ENCODE data around the gene SNX33. TPM values are rescaled to one million over a fixed set of nuclear protein-coding genes. Genes with fewer than 3 reads are reported as not detected.

Gene SNX33
- total and polyA plus RNA-seq, 2 of the 13 experiments (the other 11 are each of a cell fraction or from before 2014, with no cell fraction given) = 11.0 to 11.6 TPM

GRCh38 chr15:75625542-75626347 lies 22.0 kb upstream of the SNX33 start, which contains the start of gene SNUPN (continued):
- TF ChIP-seq DPF2 (CRISPR knock-in tag; IDR thresholded peaks at IDR 0.05; ENCODE audit: borderline replicate concordance, low read depth) = no peak
- TF ChIP-seq HDAC2 (CRISPR knock-in tag; IDR thresholded peaks at IDR 0.05) = peak; percentile 45
- peak; percentile 82 for TF ChIP-seq GATAD1 (CRISPR knock-in tag; IDR thresholded peaks at IDR 0.05)
- TF ChIP-seq MAF1 (CRISPR knock-in tag; IDR thresholded peaks at IDR 0.05; ENCODE audit: borderline replicate concordance) = peak; percentile 78; the same call in 1 of the 2 replicates
- 0 out of 2 replicates have a peak, but pooled peaks have one; percentile 67 for TF ChIP-seq E2F2 (CRISPR knock-in tag; IDR thresholded peaks at IDR 0.05; ENCODE audit: borderline replicate concordance)
- no peak; the same call in 1 of the 2 replicates for TF ChIP-seq ZNF383 (CRISPR knock-in tag; IDR thresholded peaks at IDR 0.05; ENCODE audit: borderline replicate concordance)
- TF ChIP-seq ZNF674 (CRISPR knock-in tag; IDR thresholded peaks at IDR 0.05; ENCODE audit: low read depth) = no peak
- TF ChIP-seq ZNF264 (CRISPR knock-in tag; IDR thresholded peaks at IDR 0.05) = peak; percentile 43; the same call in 1 of the 2 replicates
- 0 out of 2 replicates have a peak, but pooled peaks have one; percentile 44 for TF ChIP-seq ZNF503 (CRISPR knock-in tag; IDR thresholded peaks at IDR 0.05)
- TF ChIP-seq ZBTB2 (CRISPR knock-in tag; IDR thresholded peaks at IDR 0.05; ENCODE audit: low read depth) = peak; percentile 70; the same call in 1 of the 2 replicates
- TF ChIP-seq TBX3 (IDR thresholded peaks at IDR 0.05; ENCODE audit: borderline replicate concordance) = peak; percentile 67
- TF ChIP-seq ZSCAN9 (CRISPR knock-in tag; IDR thresholded peaks at IDR 0.05; ENCODE audit: borderline replicate concordance) = peak; percentile 30; the same call in 1 of the 2 replicates
- TF ChIP-seq ZNF234 (CRISPR knock-in tag; conservative IDR thresholded peaks at IDR 0.05) = no peak
- TF ChIP-seq NR0B2 (CRISPR knock-in tag; IDR thresholded peaks at IDR 0.05) = peak; percentile 69; the same call in 1 of the 2 replicates
- TF ChIP-seq RBFOX2 (IDR thresholded peaks at IDR 0.05; ENCODE audit: low read depth, low read length) = peak; percentile 89
- TF ChIP-seq MZF1 (CRISPR knock-in tag; IDR thresholded peaks at IDR 0.05; ENCODE audit: borderline replicate concordance) = no peak
